Measurements from ENCODE around the gene GIMAP2.
"Not testable (repeated sequence)": the region's sequence is repeated elsewhere in the genome, so short reads cannot be mapped to it uniquely, and the experiment has no call there.

The GIMAP2 gene

DNA sequence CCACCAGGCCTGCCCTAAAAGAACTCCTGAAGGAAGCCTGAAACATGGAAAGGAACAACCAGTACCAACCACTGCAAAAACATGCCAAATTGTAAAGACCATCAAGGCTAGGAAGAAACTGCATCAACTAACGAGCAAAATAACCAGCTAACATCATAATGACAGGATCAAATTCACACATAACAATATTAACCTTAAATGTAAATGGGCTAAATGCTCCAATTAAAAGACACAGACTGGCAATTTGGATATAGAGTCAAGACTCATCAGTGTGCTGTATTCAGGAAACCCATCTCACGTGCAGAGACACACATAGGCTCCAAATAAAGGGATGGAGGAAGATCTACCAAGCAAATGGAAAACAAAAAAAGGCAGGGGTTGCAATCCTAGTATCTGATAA lies 5.1 kb upstream of the GIMAP2 start:
- H3K27me3 ChIP-seq (replicated peaks; ENCODE audit: control insufficient read depth, insufficient read depth, low read length); H3K4me3 ChIP-seq (ENCODE audit: low read length); DNase-seq (ENCODE audit: low read depth); H3K9me3 ChIP-seq (ENCODE audit: control insufficient read depth, low read length); H3K4me1 ChIP-seq (ENCODE audit: control insufficient read depth, insufficient read depth, low read length); H3K9ac ChIP-seq (ENCODE audit: low read length); H3K36me3 ChIP-seq (ENCODE audit: control insufficient read depth, insufficient read depth, low read length, severe bottlenecking): not testable (repeated sequence)

DNA sequence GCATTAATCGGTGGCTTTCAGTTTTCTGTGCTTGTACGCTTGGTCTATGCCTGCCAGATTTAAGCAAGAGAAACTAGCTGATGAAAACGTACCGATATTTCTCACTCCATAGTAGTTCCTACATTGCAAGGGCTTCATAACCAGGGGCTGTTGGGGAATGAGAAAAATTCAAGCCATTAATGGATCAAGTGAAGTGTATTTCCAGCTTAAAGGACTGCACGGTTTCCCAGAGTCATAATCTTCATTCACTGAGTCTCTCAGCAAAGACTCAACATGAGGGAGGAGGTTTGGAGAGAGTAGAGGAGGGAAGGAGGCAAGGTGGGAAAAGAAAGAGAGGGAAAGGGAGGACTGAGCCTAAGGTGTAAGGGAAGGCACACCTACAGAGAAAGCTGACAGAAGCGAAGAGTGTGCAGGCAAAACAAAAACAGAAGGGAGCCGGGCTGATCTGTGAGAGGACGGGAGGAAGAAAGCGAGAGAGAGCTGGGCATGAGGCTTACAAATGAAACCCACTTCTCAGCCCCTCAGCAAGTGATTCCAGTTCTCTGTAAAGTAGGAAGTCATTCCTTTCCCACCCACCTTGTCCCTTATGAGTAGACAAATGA lies 625 bp downstream of the GIMAP2 start:
- no peaks in the 10 kb centered on the region for H3K27me3 ChIP-seq (replicated peaks; ENCODE audit: control insufficient read depth, insufficient read depth, low read length)
- peak overlapping the region; percentile 77 for H3K4me3 ChIP-seq (ENCODE audit: low read length)
- H3K9me3 ChIP-seq (ENCODE audit: control insufficient read depth, low read length): no peaks in the 10 kb centered on the region
- no peaks in the 10 kb centered on the region for H3K36me3 ChIP-seq (ENCODE audit: control insufficient read depth, insufficient read depth, low read length, severe bottlenecking)
- peak overlapping the region; percentile 66 for H3K9ac ChIP-seq (ENCODE audit: low read length)
- no peaks in the 10 kb centered on the region for H3K4me1 ChIP-seq (ENCODE audit: control insufficient read depth, insufficient read depth, low read length)
- no peak for DNase-seq (ENCODE audit: low read depth)

DNA sequence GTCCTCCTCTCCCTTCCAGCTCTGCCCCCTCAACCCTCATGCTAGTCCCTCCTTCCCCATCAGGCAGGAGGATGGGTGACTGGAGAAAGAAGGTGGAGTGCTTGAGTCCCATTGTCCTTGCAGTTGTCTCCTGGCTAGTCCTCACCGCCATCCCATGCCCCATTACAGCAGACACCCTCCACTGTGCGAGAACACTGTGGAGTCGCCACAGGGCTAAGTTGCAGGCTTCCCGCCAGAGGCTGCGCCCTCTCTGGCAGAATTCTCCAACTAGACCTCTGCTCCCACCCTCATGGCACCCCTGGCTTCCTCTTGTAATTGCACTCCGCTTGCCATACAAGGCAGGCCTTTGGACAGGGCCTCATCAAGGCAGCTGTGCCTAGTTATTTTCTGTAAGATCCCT lies 3.1 kb downstream of the GIMAP2 start:
- Histone ChIP-seq H3K36me3 (ENCODE audit: control insufficient read depth, insufficient read depth, low read length, severe bottlenecking) (no peaks in the 10 kb centered on the region), H3K27me3 (replicated peaks; ENCODE audit: control insufficient read depth, insufficient read depth, low read length) (no peaks in the 10 kb centered on the region), H3K9ac (ENCODE audit: low read length) (no peak overlapping the region), H3K4me3 (ENCODE audit: low read length) (no peak overlapping the region), H3K4me1 (ENCODE audit: control insufficient read depth, insufficient read depth, low read length) (no peaks in the 10 kb centered on the region), H3K9me3 (ENCODE audit: control insufficient read depth, low read length) (no peaks in the 10 kb centered on the region)
- no peak for DNase-seq (ENCODE audit: low read depth)

DNA sequence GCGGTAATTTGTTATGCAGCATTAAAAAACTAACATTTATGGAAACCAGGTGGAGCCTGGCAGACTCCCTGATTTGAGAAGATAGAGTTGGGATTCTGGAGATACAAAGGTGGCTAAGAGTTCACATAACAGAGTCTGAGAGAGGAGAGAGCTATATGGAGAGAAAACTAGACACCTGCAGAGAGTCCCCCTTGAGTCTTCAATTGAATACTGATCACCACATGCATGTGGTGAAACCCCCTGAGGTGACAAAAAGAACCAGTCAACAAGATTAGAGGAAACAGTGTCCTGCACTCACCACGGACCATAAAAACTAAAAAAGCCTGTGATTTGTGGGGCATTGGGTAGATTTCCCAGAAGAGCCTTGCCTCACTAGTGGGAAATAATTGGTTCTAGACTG lies 10.1 kb downstream of the GIMAP2 start:
- H3K9me3 ChIP-seq (ENCODE audit: control insufficient read depth, low read length): peaks cover 15% of the 10 kb centered on the region
- DNase-seq (ENCODE audit: low read depth): no peak
- no peak overlapping the region for H3K9ac ChIP-seq (ENCODE audit: low read length)
- H3K36me3 ChIP-seq (ENCODE audit: control insufficient read depth, insufficient read depth, low read length, severe bottlenecking): no peaks in the 10 kb centered on the region
- H3K4me3 ChIP-seq (ENCODE audit: low read length): no peak overlapping the region
- H3K27me3 ChIP-seq (replicated peaks; ENCODE audit: control insufficient read depth, insufficient read depth, low read length): no peaks in the 10 kb centered on the region
- no peaks in the 10 kb centered on the region for H3K4me1 ChIP-seq (ENCODE audit: control insufficient read depth, insufficient read depth, low read length)

DNA sequence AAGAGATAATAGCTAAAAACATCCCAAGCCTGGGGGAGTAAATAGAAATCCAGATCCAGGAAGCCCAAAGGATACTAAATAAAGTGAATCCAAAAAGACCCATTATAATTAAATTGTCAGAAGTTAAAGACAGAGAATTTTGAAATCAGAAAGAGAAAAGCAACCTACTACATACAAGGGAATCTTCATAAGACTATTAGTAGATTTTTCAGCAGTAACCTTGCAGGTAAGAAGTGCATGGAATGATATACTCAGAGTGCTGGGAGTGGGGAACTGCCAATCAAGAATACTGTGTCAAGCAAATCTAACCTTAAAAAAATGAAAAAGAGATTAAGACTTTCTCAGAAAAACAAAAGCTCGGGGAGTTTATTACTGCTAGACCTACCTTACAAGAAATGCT lies 17.7 kb downstream of the GIMAP2 start:
- no peak overlapping the region for H3K4me3 ChIP-seq (ENCODE audit: low read length)
- H3K27me3 ChIP-seq (replicated peaks; ENCODE audit: control insufficient read depth, insufficient read depth, low read length): no peaks in the 10 kb centered on the region
- no peaks in the 10 kb centered on the region for H3K36me3 ChIP-seq (ENCODE audit: control insufficient read depth, insufficient read depth, low read length, severe bottlenecking)
- no peak for DNase-seq (ENCODE audit: low read depth)
- peaks cover 41% of the 10 kb centered on the region for H3K9me3 ChIP-seq (ENCODE audit: control insufficient read depth, low read length)
- no peak overlapping the region for H3K9ac ChIP-seq (ENCODE audit: low read length)
- H3K4me1 ChIP-seq (ENCODE audit: control insufficient read depth, insufficient read depth, low read length): no peaks in the 10 kb centered on the region

DNA sequence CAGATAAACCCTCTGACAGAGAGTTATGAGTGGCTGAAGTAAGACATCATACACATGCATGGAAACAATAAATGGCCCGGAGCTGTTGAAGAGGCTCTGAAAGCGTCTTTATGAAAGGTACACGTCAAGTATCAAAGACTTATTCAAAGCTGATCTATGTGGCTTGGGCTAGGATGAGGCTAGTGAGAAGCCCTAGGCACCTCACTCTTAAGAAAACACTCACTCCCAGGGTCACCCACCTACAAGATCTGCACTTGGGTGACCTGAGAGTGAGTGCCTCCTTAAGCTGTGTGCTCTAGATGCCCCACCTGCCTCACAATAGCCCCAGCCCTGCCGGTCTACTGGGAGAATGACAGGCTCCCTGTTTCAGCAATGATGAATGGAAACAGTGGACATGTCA lies 29.8 kb downstream of the GIMAP2 start:
- no peaks in the 10 kb centered on the region for H3K4me1 ChIP-seq (ENCODE audit: control insufficient read depth, insufficient read depth, low read length)
- H3K9me3 ChIP-seq (ENCODE audit: control insufficient read depth, low read length): no peaks in the 10 kb centered on the region
- DNase-seq (ENCODE audit: low read depth): no peak
- H3K4me3 ChIP-seq (ENCODE audit: low read length): no peak overlapping the region
- H3K27me3 ChIP-seq (replicated peaks; ENCODE audit: control insufficient read depth, insufficient read depth, low read length): no peaks in the 10 kb centered on the region
- H3K9ac ChIP-seq (ENCODE audit: low read length): no peak overlapping the region
- H3K36me3 ChIP-seq (ENCODE audit: control insufficient read depth, insufficient read depth, low read length, severe bottlenecking): no peaks in the 10 kb centered on the region

DNA sequence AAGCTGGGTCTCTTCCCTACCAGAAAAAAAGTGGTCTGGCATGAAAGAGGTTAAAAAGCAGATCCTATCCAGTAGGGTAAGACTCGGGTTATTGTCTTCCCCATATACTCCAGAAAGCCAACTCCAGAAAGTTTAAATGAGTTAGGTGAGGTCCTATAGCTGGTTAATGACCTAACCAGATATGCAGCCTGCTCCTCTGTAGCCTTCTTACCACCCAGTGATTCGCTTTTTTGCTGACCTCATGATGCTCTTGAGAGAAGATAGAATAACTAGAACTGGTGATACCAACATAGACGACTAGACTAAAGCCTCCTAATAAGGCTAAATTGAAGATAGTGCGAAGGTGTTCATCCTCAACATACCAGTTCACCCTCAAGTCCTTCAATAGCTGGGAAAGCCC lies 30.2 kb downstream of the GIMAP2 start:
- DNase-seq (ENCODE audit: low read depth): no peak
- Histone ChIP-seq H3K4me3 (ENCODE audit: low read length) (no peak overlapping the region), H3K36me3 (ENCODE audit: control insufficient read depth, insufficient read depth, low read length, severe bottlenecking) (no peaks in the 10 kb centered on the region), H3K27me3 (replicated peaks; ENCODE audit: control insufficient read depth, insufficient read depth, low read length) (no peaks in the 10 kb centered on the region), H3K9ac (ENCODE audit: low read length) (no peak overlapping the region), H3K4me1 (ENCODE audit: control insufficient read depth, insufficient read depth, low read length) (no peaks in the 10 kb centered on the region), H3K9me3 (ENCODE audit: control insufficient read depth, low read length) (no peaks in the 10 kb centered on the region)

DNA sequence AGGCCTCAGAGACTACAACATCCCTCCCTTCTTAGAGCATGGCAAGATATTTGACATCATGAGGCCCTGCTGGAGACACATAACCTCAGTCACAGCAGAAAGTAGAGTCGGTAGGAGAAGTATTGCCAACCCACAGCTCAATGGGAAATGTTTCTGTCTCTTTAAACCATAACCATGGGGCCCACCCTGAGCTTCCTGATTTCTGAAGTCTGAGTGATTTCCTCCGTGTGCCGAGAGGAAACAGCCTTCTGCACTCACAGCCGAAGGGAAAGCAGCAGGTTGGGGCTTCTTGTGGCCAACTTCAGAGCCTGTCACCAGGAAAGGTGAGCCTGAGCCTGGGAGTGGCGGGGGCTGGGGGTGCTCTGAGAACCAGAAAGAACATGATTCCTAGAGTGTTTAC lies 30.9 kb downstream of the GIMAP2 start, which contains the start of gene GIMAP1:
Gene GIMAP1 (plus strand): TSS at position 246 of the 400 bp plus-strand sequence. CDS start 2,435 bp downstream, outside the sequence.
- DNase-seq (ENCODE audit: low read depth): no peak
- H3K4me3 ChIP-seq (ENCODE audit: low read length): no peak within 1 kb of the TSS
- H3K9ac ChIP-seq (ENCODE audit: low read length): no peak within 1 kb of the TSS
- no peaks in the 10 kb centered on the region for H3K4me1 ChIP-seq (ENCODE audit: control insufficient read depth, insufficient read depth, low read length)
- H3K27me3 ChIP-seq (replicated peaks; ENCODE audit: control insufficient read depth, insufficient read depth, low read length): no peaks in the 10 kb centered on the region
- no peaks in the 10 kb centered on the region for H3K36me3 ChIP-seq (ENCODE audit: control insufficient read depth, insufficient read depth, low read length, severe bottlenecking)
- H3K9me3 ChIP-seq (ENCODE audit: control insufficient read depth, low read length): no peaks in the 10 kb centered on the region

DNA sequence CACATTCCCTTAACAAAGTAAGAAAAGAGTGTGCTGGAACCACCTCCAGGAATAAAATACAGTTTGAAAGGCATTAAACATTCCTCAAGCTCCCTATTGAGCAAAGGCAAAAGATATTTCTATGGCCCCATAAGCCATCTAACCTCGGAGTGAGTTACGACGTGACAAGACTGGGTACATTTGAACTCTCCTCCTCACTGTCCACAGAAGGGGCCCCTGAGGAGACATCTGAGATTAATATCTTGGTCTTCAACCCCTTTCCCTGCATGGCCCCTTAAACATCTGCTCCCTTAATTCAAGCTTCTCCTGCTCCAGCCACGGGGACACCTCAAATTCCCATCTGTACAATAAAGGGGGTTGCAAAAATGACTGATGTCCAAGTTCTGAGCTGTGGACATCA lies 31.4 kb downstream of the GIMAP2 start:
- Histone ChIP-seq H3K9me3 (ENCODE audit: control insufficient read depth, low read length) (no peaks in the 10 kb centered on the region), H3K4me1 (ENCODE audit: control insufficient read depth, insufficient read depth, low read length) (no peaks in the 10 kb centered on the region), H3K9ac (ENCODE audit: low read length) (no peak overlapping the region), H3K36me3 (ENCODE audit: control insufficient read depth, insufficient read depth, low read length, severe bottlenecking) (no peaks in the 10 kb centered on the region), H3K27me3 (replicated peaks; ENCODE audit: control insufficient read depth, insufficient read depth, low read length) (no peaks in the 10 kb centered on the region), H3K4me3 (ENCODE audit: low read length) (no peak overlapping the region)
- no peak for DNase-seq (ENCODE audit: low read depth)

DNA sequence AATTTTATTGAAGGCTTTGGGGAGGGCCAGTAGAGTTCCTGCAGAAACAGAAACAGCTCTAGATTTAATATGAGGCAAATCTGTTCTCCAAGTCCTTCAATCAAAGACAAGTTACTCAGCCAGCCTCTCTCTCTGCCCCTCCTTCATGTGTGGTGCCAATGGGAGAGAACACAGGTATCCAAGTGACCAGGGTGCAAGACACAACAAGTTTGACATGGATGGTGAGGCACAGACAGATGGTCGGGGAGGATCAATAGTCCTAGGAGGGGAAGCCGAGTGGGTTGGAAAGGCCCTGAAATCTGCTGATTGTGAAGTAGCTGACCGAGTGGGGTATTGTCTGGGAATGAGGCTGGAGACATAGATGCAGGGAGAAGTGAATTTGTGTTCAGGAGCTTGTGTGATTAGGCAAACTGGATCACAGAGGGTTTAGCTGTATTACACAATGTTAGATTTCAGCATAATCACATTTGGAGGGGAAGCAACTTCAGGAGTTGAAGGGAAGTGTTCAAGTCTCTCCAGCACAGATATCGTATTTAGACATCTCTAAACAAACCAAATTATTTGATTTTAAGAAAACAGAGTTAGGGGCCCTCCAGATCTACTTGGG lies 32.4 kb downstream of the GIMAP2 start:
- H3K9ac ChIP-seq (ENCODE audit: low read length): no peak overlapping the region
- no peak overlapping the region for H3K4me3 ChIP-seq (ENCODE audit: low read length)
- H3K36me3 ChIP-seq (ENCODE audit: control insufficient read depth, insufficient read depth, low read length, severe bottlenecking): no peaks in the 10 kb centered on the region
- H3K4me1 ChIP-seq (ENCODE audit: control insufficient read depth, insufficient read depth, low read length): no peaks in the 10 kb centered on the region
- DNase-seq (ENCODE audit: low read depth): no peak
- H3K9me3 ChIP-seq (ENCODE audit: control insufficient read depth, low read length): no peaks in the 10 kb centered on the region
- H3K27me3 ChIP-seq (replicated peaks; ENCODE audit: control insufficient read depth, insufficient read depth, low read length): no peaks in the 10 kb centered on the region

DNA sequence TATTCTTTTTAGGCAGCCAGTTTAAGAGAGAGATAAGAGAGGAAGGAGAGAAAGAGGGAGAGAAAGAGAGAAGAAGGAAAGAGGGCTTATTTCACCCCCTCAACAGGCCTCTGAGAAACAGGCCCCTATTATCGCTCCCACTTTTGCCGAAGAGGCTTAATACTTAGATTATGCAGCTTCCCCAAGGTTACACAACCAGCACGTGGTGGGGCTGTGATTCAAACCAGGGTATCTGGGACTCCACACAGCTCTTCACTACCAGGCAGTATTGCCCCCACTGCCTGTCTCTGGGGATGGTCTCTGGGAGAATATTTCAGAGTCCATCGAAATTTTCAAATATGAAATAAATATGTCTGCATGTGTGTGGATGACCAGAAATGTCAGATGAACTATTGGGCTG lies 33.9 kb downstream of the GIMAP2 start:
- no peak for DNase-seq (ENCODE audit: low read depth)
- Histone ChIP-seq H3K4me3 (ENCODE audit: low read length) (no peak overlapping the region), H3K36me3 (ENCODE audit: control insufficient read depth, insufficient read depth, low read length, severe bottlenecking) (no peaks in the 10 kb centered on the region), H3K27me3 (replicated peaks; ENCODE audit: control insufficient read depth, insufficient read depth, low read length) (no peaks in the 10 kb centered on the region), H3K9ac (ENCODE audit: low read length) (no peak overlapping the region), H3K4me1 (ENCODE audit: control insufficient read depth, insufficient read depth, low read length) (no peaks in the 10 kb centered on the region), H3K9me3 (ENCODE audit: control insufficient read depth, low read length) (no peaks in the 10 kb centered on the region)
